Measurements from ENCODE around the gene AZIN2. TPM values are rescaled to one million over a fixed set of nuclear protein-coding genes. Genes with fewer than 3 reads are reported as not detected.

AZIN2 gene
- total and polyA plus RNA-seq, 2 donors from 2014 or later = 4.9 to 7.5 TPM

GRCh38 chr1:33050221-33051076 lies 30.5 kb upstream of the AZIN2 start:
- H3K4me1 ChIP-seq (ENCODE audit: control insufficient read depth in 2 of 3, insufficient read depth in 2 of 3, low read depth in 1 of 3, low read length in 3 of 3) = peaks cover 0 to 3% (median under 1%) of the 10 kb centered on the region in 3 donors
- H3K27ac ChIP-seq (ENCODE audit: low read depth in 2 of 2, low read length in 2 of 2) = no peak overlapping the region
- DNase-seq (no peak), FAIRE-seq (no peak)
- intact Hi-C loops (cut with DNase I) = no loop called here
- no peaks in the 10 kb centered on the region for H3K9me3 ChIP-seq (ENCODE audit: control insufficient read depth in 2 of 3, insufficient read depth in 1 of 3, low read length in 3 of 3)
- no peaks in the 10 kb centered on the region for H3K36me3 ChIP-seq (ENCODE audit: control insufficient read depth in 2 of 3, insufficient read depth in 3 of 3, low read length in 3 of 3)
- TF ChIP-seq, protein P1, sequence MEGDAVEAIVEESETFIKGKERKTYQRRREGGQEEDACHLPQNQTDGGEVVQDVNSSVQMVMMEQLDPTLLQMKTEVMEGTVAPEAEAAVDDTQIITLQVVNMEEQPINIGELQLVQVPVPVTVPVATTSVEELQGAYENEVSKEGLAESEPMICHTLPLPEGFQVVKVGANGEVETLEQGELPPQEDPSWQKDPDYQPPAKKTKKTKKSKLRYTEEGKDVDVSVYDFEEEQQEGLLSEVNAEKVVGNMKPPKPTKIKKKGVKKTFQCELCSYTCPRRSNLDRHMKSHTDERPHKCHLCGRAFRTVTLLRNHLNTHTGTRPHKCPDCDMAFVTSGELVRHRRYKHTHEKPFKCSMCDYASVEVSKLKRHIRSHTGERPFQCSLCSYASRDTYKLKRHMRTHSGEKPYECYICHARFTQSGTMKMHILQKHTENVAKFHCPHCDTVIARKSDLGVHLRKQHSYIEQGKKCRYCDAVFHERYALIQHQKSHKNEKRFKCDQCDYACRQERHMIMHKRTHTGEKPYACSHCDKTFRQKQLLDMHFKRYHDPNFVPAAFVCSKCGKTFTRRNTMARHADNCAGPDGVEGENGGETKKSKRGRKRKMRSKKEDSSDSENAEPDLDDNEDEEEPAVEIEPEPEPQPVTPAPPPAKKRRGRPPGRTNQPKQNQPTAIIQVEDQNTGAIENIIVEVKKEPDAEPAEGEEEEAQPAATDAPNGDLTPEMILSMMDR (IDR thresholded peaks at IDR 0.05; ENCODE audit: borderline replicate concordance, extremely low read depth, insufficient read depth) = no peak
- no peak overlapping the region for H3K9ac ChIP-seq (ENCODE audit: low read length in 3 of 3)
- H3K4me3 ChIP-seq (ENCODE audit: low read length in 3 of 3) = no peak overlapping the region
- H3K27me3 ChIP-seq (ENCODE audit: control insufficient read depth, insufficient read depth, low read length) = no peaks in the 10 kb centered on the region

DNA sequence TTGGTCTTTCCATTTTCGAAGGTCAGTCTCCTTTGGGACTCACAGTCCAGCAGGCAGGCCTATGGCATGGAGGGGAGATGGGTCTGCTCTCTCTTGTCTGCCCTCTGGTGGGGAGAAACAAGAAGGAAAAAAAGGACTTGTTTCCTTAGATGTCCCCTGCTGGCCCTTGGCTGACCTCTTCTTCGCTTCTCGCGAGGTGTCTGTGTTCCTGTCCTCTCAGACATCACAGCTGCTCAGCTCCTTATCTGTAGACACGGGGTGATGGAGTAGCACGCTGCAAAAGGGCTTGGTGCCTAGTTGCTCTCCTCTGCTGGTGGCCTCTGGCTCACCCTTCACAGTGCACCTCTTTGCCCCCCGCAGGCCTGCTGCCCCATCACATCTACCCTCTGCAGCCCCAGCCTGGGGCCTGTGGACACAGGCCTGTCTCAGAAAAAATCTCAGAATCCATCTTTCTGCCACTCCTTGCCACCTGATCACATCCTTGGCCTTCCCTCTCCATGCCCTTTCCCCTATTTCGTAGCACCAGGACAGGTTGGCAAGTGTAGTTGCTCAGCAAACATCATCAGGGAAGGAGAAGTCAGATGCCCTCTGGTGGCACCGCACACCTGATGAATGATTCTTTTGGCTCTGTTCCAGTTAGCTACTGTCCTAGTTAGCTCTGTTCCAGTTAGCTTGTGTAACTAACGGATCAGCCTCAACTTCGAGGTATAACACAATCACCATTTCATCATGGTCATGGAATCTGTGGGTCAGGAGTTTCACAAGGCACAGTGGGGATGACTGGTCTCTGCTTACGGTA lies 25.5 kb upstream of the AZIN2 start:
- peak; percentile 71 to 92 (median 82) for DNase-seq
- intact Hi-C loops (cut with DNase I) = no loop called here
- no peaks in the 10 kb centered on the region for H3K9me3 ChIP-seq (ENCODE audit: control insufficient read depth in 2 of 3, insufficient read depth in 1 of 3, low read length in 3 of 3)
- peak; percentile 46 for FAIRE-seq
- H3K4me1 ChIP-seq (ENCODE audit: control insufficient read depth in 2 of 3, insufficient read depth in 2 of 3, low read depth in 1 of 3, low read length in 3 of 3) = peaks cover 0 to 6% (median 4%) of the 10 kb centered on the region in 3 donors
- no peak overlapping the region for H3K4me3 ChIP-seq (ENCODE audit: low read length in 3 of 3)
- H3K9ac ChIP-seq (ENCODE audit: low read length in 3 of 3) = no peak overlapping the region
- no peaks in the 10 kb centered on the region for H3K36me3 ChIP-seq (ENCODE audit: control insufficient read depth in 2 of 3, insufficient read depth in 3 of 3, low read length in 3 of 3)
- no peak overlapping the region for H3K27ac ChIP-seq (ENCODE audit: low read depth in 2 of 2, low read length in 2 of 2)
- no peaks in the 10 kb centered on the region for H3K27me3 ChIP-seq (ENCODE audit: control insufficient read depth, insufficient read depth, low read length)
- TF ChIP-seq, protein P1 (IDR thresholded peaks at IDR 0.05; ENCODE audit: borderline replicate concordance, extremely low read depth, insufficient read depth) = peak; percentile 82

DNA sequence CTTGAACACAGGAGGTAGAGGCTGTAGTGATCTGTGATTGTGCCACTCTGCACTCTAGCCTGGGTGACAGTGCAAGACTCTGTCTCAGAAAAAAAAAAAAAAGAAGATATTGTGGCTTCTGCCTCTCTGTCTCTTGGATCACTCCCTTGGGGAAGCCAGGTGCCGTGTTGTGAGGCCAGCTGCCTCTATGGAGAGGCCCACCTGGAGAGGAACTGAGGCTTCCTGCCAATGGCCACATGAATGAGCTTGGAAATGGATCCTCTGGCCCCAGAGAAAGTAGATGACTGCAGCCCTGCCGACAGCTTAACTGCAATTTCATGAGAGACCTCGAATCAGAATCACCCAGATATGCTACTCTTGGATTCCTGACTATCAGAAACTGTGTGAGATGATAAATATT lies 24.5 kb upstream of the AZIN2 start:
- FAIRE-seq = no peak
- Histone ChIP-seq H3K9me3 (ENCODE audit: control insufficient read depth in 2 of 3, insufficient read depth in 1 of 3, low read length in 3 of 3) (no peaks in the 10 kb centered on the region), H3K9ac (ENCODE audit: low read length in 3 of 3) (no peak overlapping the region), H3K4me3 (ENCODE audit: low read length in 3 of 3) (no peak overlapping the region), H3K4me1 (ENCODE audit: control insufficient read depth in 2 of 3, insufficient read depth in 2 of 3, low read depth in 1 of 3, low read length in 3 of 3) (peaks cover 0 to 6% (median 4%) of the 10 kb centered on the region in 3 donors), H3K36me3 (ENCODE audit: control insufficient read depth in 2 of 3, insufficient read depth in 3 of 3, low read length in 3 of 3) (no peaks in the 10 kb centered on the region), H3K27me3 (ENCODE audit: control insufficient read depth, insufficient read depth, low read length) (no peaks in the 10 kb centered on the region), H3K27ac (ENCODE audit: low read depth in 2 of 2, low read length in 2 of 2) (no peak overlapping the region)
- intact Hi-C loops (cut with DNase I) = no loop called here
- TF ChIP-seq, protein P1 (IDR thresholded peaks at IDR 0.05; ENCODE audit: borderline replicate concordance, extremely low read depth, insufficient read depth) = no peak
- DNase-seq = no peak
